ENCODE measurements around the gene DNAJB6.
"Not testable (repeated sequence)": the region's sequence is repeated elsewhere in the genome, so short reads cannot be mapped to it uniquely, and the experiment has no call there.

Gene DNAJB6

DNA sequence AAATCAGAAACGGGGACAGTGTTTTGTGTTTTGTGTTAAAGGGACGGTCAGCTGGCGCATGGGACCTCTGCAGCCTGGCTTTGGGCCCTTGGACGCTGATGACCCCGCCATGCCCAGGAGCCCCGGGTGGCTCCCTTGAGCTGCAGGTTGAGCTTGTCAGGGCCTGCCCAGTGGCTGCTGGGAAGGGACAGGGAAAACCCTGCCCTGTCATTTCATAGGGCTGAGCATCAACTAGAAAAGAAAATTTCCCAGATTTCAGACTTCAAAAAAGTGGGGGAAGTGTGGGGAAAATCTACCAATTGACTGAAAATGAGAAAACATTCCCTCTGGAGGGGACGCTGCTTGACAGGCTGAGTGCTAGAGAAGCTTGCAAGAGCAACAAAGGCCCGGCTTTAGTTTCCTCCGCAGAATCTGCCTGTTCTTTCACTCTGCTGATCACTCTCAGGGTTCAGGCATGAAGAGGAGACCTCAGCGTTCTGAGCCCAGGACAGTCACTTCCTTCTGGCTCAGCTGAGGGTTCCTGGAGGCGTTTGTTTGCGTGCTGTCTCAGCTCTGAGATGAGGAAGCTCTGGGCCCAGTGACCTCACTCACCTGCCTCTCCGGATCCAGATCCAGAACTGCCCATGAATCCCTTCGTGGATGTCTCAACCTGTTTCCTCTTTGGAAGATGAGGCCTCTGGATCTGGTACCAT lies 18.6 kb upstream of the DNAJB6 start:
- ChIA-PET POLR2A (no interaction called here), CTCF (interaction anchor here (0.6 kb wide), 1 partner anchor 10 kb away, joined by 5 read pairs; no protein-coding TSS in a partner anchor)
- TF ChIP-seq, protein P1, sequence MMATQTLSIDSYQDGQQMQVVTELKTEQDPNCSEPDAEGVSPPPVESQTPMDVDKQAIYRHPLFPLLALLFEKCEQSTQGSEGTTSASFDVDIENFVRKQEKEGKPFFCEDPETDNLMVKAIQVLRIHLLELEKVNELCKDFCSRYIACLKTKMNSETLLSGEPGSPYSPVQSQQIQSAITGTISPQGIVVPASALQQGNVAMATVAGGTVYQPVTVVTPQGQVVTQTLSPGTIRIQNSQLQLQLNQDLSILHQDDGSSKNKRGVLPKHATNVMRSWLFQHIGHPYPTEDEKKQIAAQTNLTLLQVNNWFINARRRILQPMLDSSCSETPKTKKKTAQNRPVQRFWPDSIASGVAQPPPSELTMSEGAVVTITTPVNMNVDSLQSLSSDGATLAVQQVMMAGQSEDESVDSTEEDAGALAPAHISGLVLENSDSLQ (IDR thresholded peaks at IDR 0.05), result no peak
- no peak for TF ChIP-seq ARNT (IDR thresholded peaks at IDR 0.05)
- no peak for TF ChIP-seq L3MBTL2 (conservative IDR thresholded peaks at IDR 0.05)
- no peak for TF ChIP-seq CTBP1 (IDR thresholded peaks at IDR 0.05; ENCODE audit: borderline replicate concordance)
- no peak for TF ChIP-seq TARDBP (IDR thresholded peaks at IDR 0.05)
- no peak for TF ChIP-seq HDGF (IDR thresholded peaks at IDR 0.05; ENCODE audit: borderline replicate concordance)
- TF ChIP-seq FOXA1 (IDR thresholded peaks at IDR 0.05), result no peak
- DNase-seq (ENCODE audit: extremely low spot score), result no peak

DNA sequence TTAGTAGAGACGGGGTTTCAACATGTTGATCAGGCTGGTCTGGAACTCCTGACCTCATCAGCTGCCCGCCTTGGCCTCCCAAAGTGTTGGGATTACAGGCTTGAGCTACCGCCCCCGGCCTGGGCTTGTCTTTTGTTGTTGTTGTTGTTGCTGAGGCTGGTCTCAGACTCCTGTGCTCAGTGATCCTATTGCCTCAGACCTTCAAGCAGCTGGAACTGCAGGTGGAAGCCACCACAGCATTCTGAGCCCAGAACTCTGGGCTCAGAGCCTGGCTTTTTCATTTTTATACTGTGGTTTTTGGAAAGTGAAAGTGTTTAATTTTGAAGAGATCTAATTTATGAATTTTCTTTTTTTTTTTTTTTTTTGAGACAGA lies 16.2 kb upstream of the DNAJB6 start:
- TF ChIP-seq NFRKB (IDR thresholded peaks at IDR 0.05) (no peak), FOXK2 (IDR thresholded peaks at IDR 0.05) (no peak), ZNF384 (IDR thresholded peaks at IDR 0.05) (no peak), SP1 (IDR thresholded peaks at IDR 0.05) (no peak), SUZ12 (IDR thresholded peaks at IDR 0.05) (no peak), BHLHE40 (IDR thresholded peaks at IDR 0.05; ENCODE audit: borderline replicate concordance) (no peak), ELF4 (IDR thresholded peaks at IDR 0.05) (no peak), FOXA1 (IDR thresholded peaks at IDR 0.05) (no peak), HDGF (IDR thresholded peaks at IDR 0.05; ENCODE audit: borderline replicate concordance) (no peak), ARNT (IDR thresholded peaks at IDR 0.05) (no peak), TARDBP (IDR thresholded peaks at IDR 0.05) (no peak), L3MBTL2 (conservative IDR thresholded peaks at IDR 0.05) (no peak), CTBP1 (IDR thresholded peaks at IDR 0.05; ENCODE audit: borderline replicate concordance) (no peak), FOXM1 (IDR thresholded peaks at IDR 0.05; ENCODE audit: borderline replicate concordance) (no peak)
- TF ChIP-seq, protein P1 (IDR thresholded peaks at IDR 0.05), result no peak
- POLR2A ChIA-PET, result interaction anchor here (1.2 kb wide), 1 partner anchor 18 kb away, joined by 4 read pairs; no protein-coding TSS in a partner anchor
- DNase-seq (ENCODE audit: extremely low spot score), result no peak
- CTCF ChIA-PET, result interaction anchor here (0.6 kb wide), 1 partner anchor 58 kb away, joined by 3 read pairs; no protein-coding TSS in a partner anchor

DNA sequence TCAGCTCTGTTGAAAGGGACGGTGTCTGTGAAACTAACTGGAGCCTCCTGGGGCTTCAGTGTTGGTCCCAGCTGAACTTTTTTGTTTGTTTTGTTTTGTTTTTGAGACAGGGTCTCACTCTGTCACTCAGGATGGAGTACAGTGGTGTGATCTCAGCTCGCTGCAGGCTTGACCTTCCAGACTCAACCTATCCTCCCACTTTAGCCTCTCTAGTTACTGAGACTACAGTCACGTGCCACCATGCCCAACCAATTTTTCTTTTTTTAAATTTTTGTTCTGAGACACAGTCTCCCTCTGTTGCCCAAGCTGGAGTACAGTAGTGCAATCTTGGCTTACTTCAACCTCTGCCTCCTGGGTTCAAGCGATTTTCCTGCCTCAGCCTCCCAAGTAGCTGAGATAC lies 13.4 kb upstream of the DNAJB6 start:
- TF ChIP-seq ELF4 (IDR thresholded peaks at IDR 0.05) (no peak), LEF1 (IDR thresholded peaks at IDR 0.05; ENCODE audit: borderline replicate concordance) (no peak), SP1 (IDR thresholded peaks at IDR 0.05) (no peak), TARDBP (IDR thresholded peaks at IDR 0.05) (no peak), ZNF384 (IDR thresholded peaks at IDR 0.05) (no peak), HDGF (IDR thresholded peaks at IDR 0.05; ENCODE audit: borderline replicate concordance) (no peak), FOXK2 (IDR thresholded peaks at IDR 0.05) (no peak), FOXM1 (IDR thresholded peaks at IDR 0.05; ENCODE audit: borderline replicate concordance) (no peak), BHLHE40 (IDR thresholded peaks at IDR 0.05; ENCODE audit: borderline replicate concordance) (no peak)
- TF ChIP-seq, protein P1 (IDR thresholded peaks at IDR 0.05), result no peak
- ChIA-PET POLR2A (no interaction called here), CTCF (no interaction called here)
- DNase-seq (ENCODE audit: extremely low spot score), result no peak

DNA sequence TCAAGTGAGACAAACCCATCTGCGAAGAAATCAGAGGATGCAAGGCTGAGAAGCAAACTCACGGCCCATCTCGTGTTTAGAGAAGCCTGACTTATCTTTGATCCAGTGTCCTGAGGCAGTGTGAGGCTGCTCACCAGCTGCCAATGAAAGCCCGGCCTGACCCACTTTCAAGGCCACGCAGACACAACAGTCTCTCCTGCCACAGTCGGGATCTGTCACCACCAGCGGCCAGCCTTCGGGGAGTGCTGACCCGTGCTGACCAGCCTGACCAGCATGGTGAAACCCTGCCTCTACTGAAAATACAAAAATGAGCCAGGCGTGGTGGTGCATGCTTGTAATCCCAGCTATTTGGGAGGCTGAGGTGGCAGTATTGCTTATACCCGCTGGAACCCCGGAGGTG lies 7.4 kb upstream of the DNAJB6 start:
- POLR2A ChIA-PET, result interaction anchor here (1.5 kb wide), 1 partner anchor 319 kb away, joined by 3 read pairs; the partner anchor contains the start of gene MNX1
- no peak for TF ChIP-seq ARNT (IDR thresholded peaks at IDR 0.05)
- no peak for TF ChIP-seq FOXM1 (IDR thresholded peaks at IDR 0.05; ENCODE audit: borderline replicate concordance)
- TF ChIP-seq ELF4 (IDR thresholded peaks at IDR 0.05), result no peak
- TF ChIP-seq TARDBP (IDR thresholded peaks at IDR 0.05), result no peak
- TF ChIP-seq FOXA1 (IDR thresholded peaks at IDR 0.05), result no peak
- no peak for TF ChIP-seq FOXK2 (IDR thresholded peaks at IDR 0.05)
- no peak for TF ChIP-seq BHLHE40 (IDR thresholded peaks at IDR 0.05; ENCODE audit: borderline replicate concordance)
- no peak for TF ChIP-seq LEF1 (IDR thresholded peaks at IDR 0.05; ENCODE audit: borderline replicate concordance)
- no peak for TF ChIP-seq L3MBTL2 (conservative IDR thresholded peaks at IDR 0.05)
- no peak for TF ChIP-seq SUZ12 (IDR thresholded peaks at IDR 0.05)
- no peak for TF ChIP-seq NFRKB (IDR thresholded peaks at IDR 0.05)
- DNase-seq (ENCODE audit: extremely low spot score), result no peak
- CTCF ChIA-PET, result interaction anchor here (1.0 kb wide), 1 partner anchor 9 kb away, joined by 3 read pairs; no protein-coding TSS in a partner anchor

DNA sequence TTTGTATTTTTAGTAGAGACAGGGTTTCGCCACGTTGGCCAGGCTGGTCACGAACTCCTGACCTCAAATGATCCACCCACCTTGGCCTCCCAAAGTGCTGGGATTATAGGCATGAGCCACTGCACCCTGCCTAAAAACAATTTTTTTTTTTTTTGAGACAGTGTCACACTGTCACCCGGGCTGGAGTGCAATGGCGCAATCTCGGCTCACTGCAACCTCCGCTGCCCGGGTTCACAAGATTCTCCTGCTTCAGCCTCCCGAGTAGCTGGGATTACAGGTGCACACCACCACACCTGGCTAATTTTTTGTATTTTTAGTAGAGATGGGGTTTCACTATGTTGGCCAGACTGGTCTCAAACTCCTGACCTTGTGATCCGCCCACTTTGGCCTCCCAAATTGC lies 6.2 kb upstream of the DNAJB6 start:
- DNase-seq (ENCODE audit: extremely low spot score); POLR2A ChIA-PET; CTCF ChIA-PET: not testable (repeated sequence)

DNA sequence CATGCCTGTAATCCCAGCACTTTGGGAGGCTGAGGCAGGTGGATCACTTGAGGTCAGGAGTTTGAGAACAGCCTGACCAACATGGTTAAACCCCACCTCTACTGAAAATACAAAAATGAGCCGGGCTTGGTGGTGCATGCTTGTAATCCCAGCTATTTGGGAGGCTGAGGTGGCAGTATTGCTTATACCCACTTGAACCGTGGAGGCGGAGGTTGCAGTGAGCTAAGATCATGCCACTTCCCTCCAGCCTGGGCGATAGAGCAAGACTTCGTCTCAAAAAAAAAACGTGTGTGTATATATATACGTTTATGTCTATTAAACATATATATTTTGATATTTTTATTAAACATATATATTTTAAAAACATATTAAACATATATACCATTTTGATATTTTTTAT lies 5.8 kb upstream of the DNAJB6 start:
- POLR2A ChIA-PET; CTCF ChIA-PET; DNase-seq (ENCODE audit: extremely low spot score): not testable (repeated sequence)

DNA sequence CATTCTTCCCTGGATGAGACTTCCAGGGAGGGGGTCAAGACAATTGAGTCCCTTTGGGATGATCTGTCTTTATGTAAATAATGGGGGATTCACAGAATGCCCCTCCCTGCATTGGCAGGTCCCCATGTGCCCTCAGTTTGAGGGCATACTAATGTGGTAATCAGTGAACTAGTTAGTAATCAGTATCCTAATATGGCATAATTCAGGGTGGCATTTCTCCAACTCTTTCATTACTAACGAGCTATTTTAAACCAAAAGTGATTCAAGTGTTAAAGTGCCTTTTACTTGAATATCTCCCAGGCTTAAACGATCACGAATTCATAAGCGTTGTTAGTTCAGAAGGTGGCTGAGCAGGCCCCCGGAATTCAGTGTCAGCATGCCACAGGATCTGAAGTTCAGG lies 1.6 kb upstream of the DNAJB6 start:
- TF ChIP-seq SP1 (IDR thresholded peaks at IDR 0.05), result no peak
- no peak for TF ChIP-seq CTBP1 (IDR thresholded peaks at IDR 0.05; ENCODE audit: borderline replicate concordance)
- no peak for TF ChIP-seq HDGF (IDR thresholded peaks at IDR 0.05; ENCODE audit: borderline replicate concordance)

More for the DNA sequence above, 1.6 kb upstream of the DNAJB6 start:
- no peak for DNase-seq (ENCODE audit: extremely low spot score)
- CTCF ChIA-PET, result interaction anchor here (1.4 kb wide), 1 partner anchor 51 kb away, joined by 5 read pairs; no protein-coding TSS in a partner anchor
- POLR2A ChIA-PET, result no interaction called here
